HEK293 (cell line): ENCODE data around the gene TALDO1.

ENCODE experiments used
- CTCF ChIA-PET: fragments of 350-600 bp; formaldehyde crosslinking; extraction: SDS; loops from one replicate; lab custom pipeline; 2021; ENCODE audit warnings: antibody characterized with exemption; lab: Yijun Ruan, JAX
- POLR2A ChIA-PET: fragments of 300-600 bp; formaldehyde crosslinking; extraction: SDS; loops from one replicate; lab custom pipeline; 2020; ENCODE audit warnings: antibody characterized with exemption, inconsistent platforms; lab: Yijun Ruan, JAX
- H3K27ac ChIP-seq: fragments of 200-500 bp; sonication (Bioruptor generic); 2 replicates; pipeline ENCODE4 v1.5.1; 2014; ENCODE audit warnings: low read depth, low read length, control low read depth, inconsistent platforms; ENCODE audit errors: extremely low read depth
- H3K36me3 ChIP-seq, 2 experiments: fragments of 200-500 bp in 1 of 2; sonication (Bioruptor generic) in 1 of 2; 1 replicate in 1 of 2; 2 replicates in 1 of 2; pipeline ENCODE4 v1.5.1; 2014 to 2017; ENCODE audit warnings: inconsistent platforms in 2 of 2, low read length in 2 of 2; ENCODE audit not compliant: control insufficient read depth in 2 of 2, insufficient read depth in 1 of 2
- H3K4me1 ChIP-seq: fragments of 200-500 bp; sonication (Bioruptor generic); 2 replicates; pipeline ENCODE4 v1.5.1; 2014; ENCODE audit warnings: mild to moderate bottlenecking, low read length, inconsistent platforms; ENCODE audit not compliant: control insufficient read depth, insufficient read depth
- H3K4me3 ChIP-seq: 2 replicates; pipeline ENCODE4 v1.5.1; 2011; ENCODE audit warnings: low read depth, mild to moderate bottlenecking, control low read depth, low read length, moderate library complexity
- H3K9me3 ChIP-seq: fragments of 200-500 bp; sonication (Bioruptor generic); 2 replicates; pipeline ENCODE4 v1.5.1; 2014; ENCODE audit warnings: low read depth, low read length, inconsistent platforms; ENCODE audit not compliant: control insufficient read depth, insufficient read depth
- BCL11A ChIP-seq: fragments of 450-650 bp; formaldehyde crosslinking; IDR thresholded peaks from 2 replicates; pipeline ENCODE4 v1.5.1; 2016; ENCODE audit warnings: low read depth, missing biosample characterization, missing genetic modification characterization
- BCL6B ChIP-seq: fragments of 450-650 bp; formaldehyde crosslinking; IDR thresholded peaks from 2 replicates; pipeline ENCODE4 v1.5.1; 2017; ENCODE audit warnings: missing biosample characterization, missing genetic modification characterization
- GLIS2 ChIP-seq: fragments of 450-650 bp; formaldehyde crosslinking; IDR thresholded peaks from 2 replicates; pipeline ENCODE4 v1.5.1; 2016; ENCODE audit warnings: missing biosample characterization, missing genetic modification characterization
- HOXA7 ChIP-seq: sonication (generic); formaldehyde crosslinking; IDR thresholded peaks from 2 replicates; pipeline ENCODE4 v1.8.1; 2022; ENCODE audit warnings: missing genetic modification reagents, borderline replicate concordance
- KLF17 ChIP-seq: fragments of 450-650 bp; formaldehyde crosslinking; IDR thresholded peaks from 2 replicates; pipeline ENCODE4 v1.5.1; 2016; ENCODE audit warnings: missing biosample characterization, missing genetic modification characterization
- KLF9 ChIP-seq: fragments of 450-650 bp; formaldehyde crosslinking; IDR thresholded peaks from 2 replicates; pipeline ENCODE4 v1.5.1; 2016; ENCODE audit warnings: missing biosample characterization, missing genetic modification characterization, low read depth
- OSR2 ChIP-seq: fragments of 450-650 bp; formaldehyde crosslinking; IDR thresholded peaks from 2 replicates; pipeline ENCODE4 v1.5.1; 2016; ENCODE audit warnings: missing biosample characterization, missing genetic modification characterization
- SP2 ChIP-seq: fragments of 450-650 bp; formaldehyde crosslinking; IDR thresholded peaks from 2 replicates; pipeline ENCODE4 v1.5.1; 2016; ENCODE audit warnings: missing biosample characterization, missing genetic modification characterization
- YY2 ChIP-seq: fragments of 450-650 bp; formaldehyde crosslinking; IDR thresholded peaks from 2 replicates; pipeline ENCODE4 v1.5.1; 2016; ENCODE audit warnings: missing biosample characterization, missing genetic modification characterization
- ZBTB17 ChIP-seq: fragments of 450-650 bp; formaldehyde crosslinking; IDR thresholded peaks from 2 replicates; pipeline ENCODE4 v1.5.1; 2016; ENCODE audit warnings: missing biosample characterization, missing genetic modification characterization
- ZBTB20 ChIP-seq: fragments of 450-650 bp; formaldehyde crosslinking; IDR thresholded peaks from 2 replicates; pipeline ENCODE4 v1.5.1; 2016; ENCODE audit warnings: missing biosample characterization, missing genetic modification characterization
- ZFP69B ChIP-seq: fragments of 450-650 bp; formaldehyde crosslinking; IDR thresholded peaks from 2 replicates; pipeline ENCODE4 v1.5.1; 2016; ENCODE audit warnings: missing biosample characterization, missing genetic modification characterization
- ZNF10 ChIP-seq: fragments of 450-650 bp; formaldehyde crosslinking; IDR thresholded peaks from 2 replicates; pipeline ENCODE4 v1.5.1; 2017; ENCODE audit warnings: missing biosample characterization, missing genetic modification characterization
- ZNF169 ChIP-seq: fragments of 450-650 bp; formaldehyde crosslinking; IDR thresholded peaks from 2 replicates; pipeline ENCODE4 v1.5.1; 2016; ENCODE audit warnings: missing biosample characterization, missing genetic modification characterization
- ZNF19 ChIP-seq: fragments of 450-650 bp; formaldehyde crosslinking; IDR thresholded peaks from 2 replicates; pipeline ENCODE4; 2016; ENCODE audit warnings: missing biosample characterization, missing genetic modification characterization, low read depth
- ZNF391 ChIP-seq: fragments of 450-650 bp; formaldehyde crosslinking; IDR thresholded peaks from 2 replicates; pipeline ENCODE4 v1.5.1; 2016; ENCODE audit warnings: low read depth, missing biosample characterization, missing genetic modification characterization, borderline replicate concordance
- ZNF394 ChIP-seq: fragments of 450-650 bp; formaldehyde crosslinking; IDR thresholded peaks from 2 replicates; pipeline ENCODE4 v1.5.1; 2016; ENCODE audit warnings: missing biosample characterization, missing genetic modification characterization, mild to moderate bottlenecking, moderate library complexity, borderline replicate concordance
- ZNF600 ChIP-seq: fragments of 450-650 bp; formaldehyde crosslinking; IDR thresholded peaks from 2 replicates; pipeline ENCODE4 v1.5.1; 2016; ENCODE audit warnings: missing biosample characterization, missing genetic modification characterization
- ZNF791 ChIP-seq: fragments of 450-650 bp; formaldehyde crosslinking; IDR thresholded peaks from 2 replicates; pipeline ENCODE4 v1.5.1; 2016; ENCODE audit warnings: missing biosample characterization, missing genetic modification characterization
- TF ChIP-seq, protein P1 (sequence below): fragments of 450-650 bp; formaldehyde crosslinking; IDR thresholded peaks from 2 replicates; pipeline ENCODE4 v1.5.1; 2016; ENCODE audit warnings: missing biosample characterization, missing genetic modification characterization
- TF ChIP-seq, protein P2 (sequence below): fragments of 450-650 bp; formaldehyde crosslinking; IDR thresholded peaks from 2 replicates; pipeline ENCODE4 v1.5.1; 2017; ENCODE audit warnings: missing biosample characterization, missing genetic modification characterization
- TF ChIP-seq, protein P3 (sequence below): fragments of 450-650 bp; formaldehyde crosslinking; IDR thresholded peaks from 2 replicates; pipeline ENCODE4 v1.5.1; 2016; ENCODE audit warnings: missing biosample characterization, missing genetic modification characterization

Gene TALDO1

GRCh38 chr11:790721-791564 lies 43.7 kb downstream of the TALDO1 start (continued):
- TF ChIP-seq, protein P1, sequence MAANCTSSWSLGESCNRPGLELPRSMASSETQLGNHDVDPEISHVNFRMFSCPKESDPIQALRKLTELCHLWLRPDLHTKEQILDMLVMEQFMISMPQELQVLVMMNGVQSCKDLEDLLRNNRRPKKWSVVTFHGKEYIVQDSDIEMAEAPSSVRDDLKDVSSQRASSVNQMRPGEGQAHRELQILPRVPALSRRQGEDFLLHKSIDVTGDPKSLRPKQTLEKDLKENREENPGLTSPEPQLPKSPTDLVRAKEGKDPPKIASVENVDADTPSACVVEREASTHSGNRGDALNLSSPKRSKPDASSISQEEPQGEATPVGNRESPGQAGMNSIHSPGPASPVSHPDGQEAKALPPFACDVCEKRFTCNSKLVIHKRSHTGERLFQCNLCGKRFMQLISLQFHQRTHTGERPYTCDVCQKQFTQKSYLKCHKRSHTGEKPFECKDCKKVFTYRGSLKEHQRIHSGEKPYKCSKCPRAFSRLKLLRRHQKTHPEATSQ (tag by site-specific recombination), result no peak
- TF ChIP-seq, protein P2, sequence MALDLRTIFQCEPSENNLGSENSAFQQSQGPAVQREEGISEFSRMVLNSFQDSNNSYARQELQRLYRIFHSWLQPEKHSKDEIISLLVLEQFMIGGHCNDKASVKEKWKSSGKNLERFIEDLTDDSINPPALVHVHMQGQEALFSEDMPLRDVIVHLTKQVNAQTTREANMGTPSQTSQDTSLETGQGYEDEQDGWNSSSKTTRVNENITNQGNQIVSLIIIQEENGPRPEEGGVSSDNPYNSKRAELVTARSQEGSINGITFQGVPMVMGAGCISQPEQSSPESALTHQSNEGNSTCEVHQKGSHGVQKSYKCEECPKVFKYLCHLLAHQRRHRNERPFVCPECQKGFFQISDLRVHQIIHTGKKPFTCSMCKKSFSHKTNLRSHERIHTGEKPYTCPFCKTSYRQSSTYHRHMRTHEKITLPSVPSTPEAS, result peak; percentile 75
- TF ChIP-seq OSR2 (tag by site-specific recombination) (peak; percentile 77), KLF9 (tag by site-specific recombination) (peak; percentile 48; the same call in 1 of the 2 replicates), ZNF169 (no peak)

DNA sequence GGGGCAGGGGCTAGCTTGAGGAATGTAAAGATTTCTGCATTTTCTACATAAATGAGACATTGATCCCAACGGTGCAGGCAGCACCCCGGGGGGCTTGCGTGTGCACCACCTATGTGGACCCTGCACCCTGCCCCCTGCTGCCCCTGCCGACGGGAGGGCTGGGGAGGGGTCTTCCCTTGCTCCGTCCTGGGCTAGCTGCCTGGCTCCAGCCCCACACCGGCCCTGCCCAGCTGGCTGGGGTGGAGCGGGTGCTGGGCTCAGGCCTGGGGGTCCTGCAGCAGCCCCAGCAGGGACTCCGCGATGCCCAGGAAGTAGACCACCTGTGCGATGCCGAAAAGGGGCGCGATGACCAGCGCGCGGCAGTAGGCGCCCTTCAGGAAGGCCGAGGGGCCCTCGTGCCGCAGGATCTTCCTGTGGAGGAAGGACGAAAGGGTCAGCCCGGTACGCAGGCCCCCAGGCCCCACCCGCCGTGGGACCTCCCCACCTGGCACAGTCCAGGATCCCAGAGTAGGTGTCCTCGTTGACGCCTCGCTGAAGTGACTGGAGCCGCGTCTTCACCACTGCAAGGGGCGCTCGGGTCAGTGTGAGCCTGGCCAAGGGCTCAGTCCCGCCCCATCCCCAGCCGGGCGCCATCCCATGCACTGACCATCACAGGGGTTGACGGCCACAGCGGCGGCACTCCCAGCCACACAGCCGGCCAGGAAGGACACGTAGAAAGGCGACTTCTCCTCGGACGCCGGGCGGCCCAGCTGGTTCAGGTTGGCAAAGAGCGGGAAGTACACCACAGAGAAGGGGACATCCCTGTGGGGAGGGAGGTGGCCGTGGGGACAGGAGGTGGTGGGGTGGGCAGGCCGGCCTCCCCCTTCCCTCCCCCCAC lies 44.6 kb downstream of the TALDO1 start:
- H3K4me1 ChIP-seq, result peaks cover 6% of the 10 kb centered on the region

DNA sequence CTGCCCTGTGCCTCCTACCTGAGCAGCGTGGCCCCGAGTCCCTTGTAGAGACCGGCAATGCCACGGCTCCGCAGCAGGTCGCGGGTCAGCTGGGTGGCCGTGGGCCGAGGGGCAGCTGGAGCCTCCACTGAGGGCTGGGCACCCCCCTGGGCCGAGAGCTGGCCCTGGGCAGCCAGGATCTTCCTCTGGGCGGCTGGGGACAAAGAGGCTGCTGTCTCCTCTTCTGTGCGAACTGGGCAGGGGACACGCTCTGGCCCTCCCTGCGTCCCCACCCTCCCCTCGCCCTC lies 45.2 kb downstream of the TALDO1 start:
- H3K36me3 ChIP-seq, result peaks cover 0 to 33% of the 10 kb centered on the region in 2 experiments; a peak in 1 of 3 replicates
- POLR2A ChIA-PET, result no interaction called here
- TF ChIP-seq BCL6B (tag by site-specific recombination) (no peak), ZNF394 (no peak), ZNF791 (no peak), ZBTB17 (no peak), KLF17 (tag by site-specific recombination) (no peak), ZNF10 (tag by site-specific recombination) (no peak), SP2 (no peak), YY2 (tag by site-specific recombination) (no peak), HOXA7 (CRISPR knock-in tag) (no peak), ZBTB20 (tag by site-specific recombination) (no peak), OSR2 (tag by site-specific recombination) (no peak), ZNF19 (no peak)
- TF ChIP-seq, protein P3, sequence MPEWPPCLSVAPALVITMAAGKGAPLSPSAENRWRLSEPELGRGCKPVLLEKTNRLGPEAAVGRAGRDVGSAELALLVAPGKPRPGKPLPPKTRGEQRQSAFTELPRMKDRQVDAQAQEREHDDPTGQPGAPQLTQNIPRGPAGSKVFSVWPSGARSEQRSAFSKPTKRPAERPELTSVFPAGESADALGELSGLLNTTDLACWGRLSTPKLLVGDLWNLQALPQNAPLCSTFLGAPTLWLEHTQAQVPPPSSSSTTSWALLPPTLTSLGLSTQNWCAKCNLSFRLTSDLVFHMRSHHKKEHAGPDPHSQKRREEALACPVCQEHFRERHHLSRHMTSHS, result no peak

More for the DNA sequence above, 44.6 kb downstream of the TALDO1 start:
- TF ChIP-seq ZFP69B (no peak), ZNF391 (no peak), BCL11A (tag by site-specific recombination) (0 out of 2 replicates have a peak, but pooled peaks have one; percentile 19), ZNF600 (no peak), GLIS2 (tag by site-specific recombination) (peak; percentile 39)
- POLR2A ChIA-PET, result interaction anchor here (2.2 kb wide), 1 partner anchor 27 kb away, joined by 9 read pairs; the partner anchor contains the start of gene PNPLA2
- peaks cover 0 to 33% of the 10 kb centered on the region in 2 experiments; a peak in 1 of 3 replicates for H3K36me3 ChIP-seq
- CTCF ChIA-PET, result no interaction called here
- H3K4me3 ChIP-seq, result no peak overlapping the region
- no peaks in the 10 kb centered on the region for H3K9me3 ChIP-seq
- no peak overlapping the region for H3K27ac ChIP-seq

More for the DNA sequence above, 45.2 kb downstream of the TALDO1 start:
- H3K4me3 ChIP-seq, result no peak overlapping the region
- no peak overlapping the region for H3K27ac ChIP-seq
- H3K9me3 ChIP-seq, result no peaks in the 10 kb centered on the region
- peaks cover 6% of the 10 kb centered on the region for H3K4me1 ChIP-seq
- CTCF ChIA-PET, result no interaction called here
